ENCODE data around the gene HOXC13. TPM values are rescaled to one million over a fixed set of nuclear protein-coding genes. Genes with fewer than 3 reads are reported as not detected.

Gene HOXC13
- polyA plus RNA-seq, 1 donor (not counting 4 experiments of a cell fraction or from before 2014, with no cell fraction given): 4.8 TPM

DNA sequence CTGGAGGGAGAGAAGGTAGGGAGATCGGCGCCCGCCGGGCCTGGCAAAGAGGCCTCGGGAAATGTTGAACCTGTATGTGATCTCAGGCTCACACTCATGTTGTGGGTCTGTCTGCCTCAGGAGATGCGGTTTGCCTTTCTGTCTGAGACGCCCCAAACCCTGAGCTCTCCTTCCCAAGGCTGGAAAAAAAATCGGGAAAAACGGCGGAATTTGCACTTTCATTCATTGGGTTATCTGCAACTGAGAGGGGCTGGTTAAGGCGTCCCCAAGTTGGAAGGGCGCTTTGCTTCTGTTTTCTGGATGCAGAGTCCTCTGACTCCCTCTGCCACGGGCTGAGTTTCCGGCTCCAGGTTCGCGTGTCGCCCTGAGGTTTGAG is 56.4 kb downstream of the HOXC13 start:
- FAIRE-seq (no peak), DNase-seq (ENCODE audit: low read depth, low spot score) (no peak)
- H3K9me3 ChIP-seq (ENCODE audit: control insufficient read depth, low read depth, low read length): no peaks in the 10 kb centered on the region
- H3K9me1 ChIP-seq (ENCODE audit: control insufficient read depth, extremely low read depth, insufficient read depth, low read length): no peaks in the 10 kb centered on the region
- peaks cover 95% of the 10 kb centered on the region for H3K79me2 ChIP-seq (ENCODE audit: control insufficient read depth, insufficient read depth, low read length)
- H3K4me1 ChIP-seq (ENCODE audit: control insufficient read depth, extremely low read depth, insufficient read depth, low read length): peaks cover 30% of the 10 kb centered on the region
- peaks cover 0 to 2% of the 10 kb centered on the region in 2 experiments for H3K36me3 ChIP-seq (ENCODE audit: control insufficient read depth in 2 of 2, extremely low read depth in 1 of 2, insufficient read depth in 2 of 2, low read length in 2 of 2)
- peak overlapping the region; percentile 62 for H2AFZ ChIP-seq (ENCODE audit: control insufficient read depth, low read length)
- no peaks in the 10 kb centered on the region for H4K20me1 ChIP-seq (ENCODE audit: control insufficient read depth, extremely low read depth, insufficient read depth, low read length)
- dilution Hi-C loops (cut with MboI; ENCODE audit: extremely low pct_ligation_motif_present, low sequenced_read_pairs): no loop called here
- no peak for TF ChIP-seq EZH2 (IDR thresholded peaks at IDR 0.05; ENCODE audit: low read length)
- H3K9ac ChIP-seq (ENCODE audit: control insufficient read depth, extremely low read depth, insufficient read depth, low read length): peak overlapping the region; percentile 97
- peak overlapping the region; percentile 95 for H3K27ac ChIP-seq (ENCODE audit: control insufficient read depth, insufficient read depth, low read length)
- H3K4me2 ChIP-seq (ENCODE audit: control insufficient read depth, extremely low read depth, insufficient read depth, low read depth, low read length): peak overlapping the region; percentile 98
- no peaks in the 10 kb centered on the region for H3K27me3 ChIP-seq (ENCODE audit: control insufficient read depth, extremely low read depth, insufficient read depth, low read length)
- peak overlapping the region; percentile 45 to 90 (median 89) for H3K4me3 ChIP-seq (ENCODE audit: control insufficient read depth in 2 of 3, extremely low read depth in 1 of 3, insufficient read depth in 2 of 3, low read depth in 1 of 3, low read length in 3 of 3)

DNA sequence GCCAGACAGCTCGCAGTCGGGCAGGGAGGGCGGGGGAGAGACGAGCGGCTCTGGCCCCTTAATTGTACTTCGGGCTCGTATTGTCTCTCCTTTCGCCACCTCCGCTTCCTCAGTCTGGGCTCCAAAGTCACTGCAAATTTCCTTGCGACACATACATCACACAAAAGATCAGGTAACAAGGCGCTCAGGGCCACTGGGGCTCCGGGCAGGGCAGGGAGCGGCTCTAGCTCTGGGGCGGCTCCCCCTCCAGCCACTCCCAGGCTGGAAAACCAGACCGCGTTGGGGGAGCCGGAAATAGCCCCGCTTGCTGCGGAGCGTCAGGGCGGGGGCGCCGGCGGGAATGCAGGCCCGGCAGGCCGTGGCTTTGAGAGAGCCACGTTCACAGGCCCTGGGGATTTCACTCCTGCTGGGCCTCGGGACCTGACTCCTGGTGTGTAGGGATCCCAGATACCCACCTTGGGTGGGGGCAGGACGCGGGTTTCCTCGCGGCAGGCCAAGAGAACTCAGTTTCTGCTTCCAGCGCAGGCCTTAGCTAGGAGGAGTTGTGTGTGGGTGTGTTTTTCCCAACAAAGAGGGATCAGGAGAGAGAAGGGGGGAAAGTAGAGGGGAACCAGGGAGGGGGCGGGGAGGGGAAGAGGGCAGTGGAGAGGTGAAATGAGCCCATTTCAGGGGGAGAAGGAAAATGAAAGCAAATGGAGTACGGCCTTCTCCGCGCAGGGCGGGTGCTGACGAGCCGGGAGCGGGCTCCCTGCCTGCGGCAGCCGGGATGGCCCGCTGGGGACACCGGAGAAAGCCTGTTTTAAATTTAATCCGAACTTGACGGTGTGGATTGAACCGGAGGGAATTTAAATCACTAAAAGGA is 57.0 kb downstream of the HOXC13 start:
- Histone ChIP-seq H3K9ac (ENCODE audit: control insufficient read depth, extremely low read depth, insufficient read depth, low read length) (peak overlapping the region; percentile 97), H3K9me3 (ENCODE audit: control insufficient read depth, low read depth, low read length) (no peaks in the 10 kb centered on the region), H3K27ac (ENCODE audit: control insufficient read depth, insufficient read depth, low read length) (peak overlapping the region; percentile 95), H3K27me3 (ENCODE audit: control insufficient read depth, extremely low read depth, insufficient read depth, low read length) (no peaks in the 10 kb centered on the region), H3K79me2 (ENCODE audit: control insufficient read depth, insufficient read depth, low read length) (peaks cover 95% of the 10 kb centered on the region), H3K4me3 (ENCODE audit: control insufficient read depth in 2 of 3, extremely low read depth in 1 of 3, insufficient read depth in 2 of 3, low read depth in 1 of 3, low read length in 3 of 3) (peak overlapping the region; percentile 45 to 90 (median 89)), H2AFZ (ENCODE audit: control insufficient read depth, low read length) (peak overlapping the region; percentile 62), H3K36me3 (ENCODE audit: control insufficient read depth in 2 of 2, extremely low read depth in 1 of 2, insufficient read depth in 2 of 2, low read length in 2 of 2) (peaks cover 0 to 1% of the 10 kb centered on the region in 2 experiments), H3K4me2 (ENCODE audit: control insufficient read depth, extremely low read depth, insufficient read depth, low read depth, low read length) (peak overlapping the region; percentile 98), H4K20me1 (ENCODE audit: control insufficient read depth, extremely low read depth, insufficient read depth, low read length) (no peaks in the 10 kb centered on the region), H3K4me1 (ENCODE audit: control insufficient read depth, extremely low read depth, insufficient read depth, low read length) (peaks cover 30% of the 10 kb centered on the region), H3K9me1 (ENCODE audit: control insufficient read depth, extremely low read depth, insufficient read depth, low read length) (no peaks in the 10 kb centered on the region)
- dilution Hi-C loops (cut with MboI; ENCODE audit: extremely low pct_ligation_motif_present, low sequenced_read_pairs): no loop called here
- DNase-seq (ENCODE audit: low read depth, low spot score): no peak
- FAIRE-seq: no peak
- TF ChIP-seq EZH2 (IDR thresholded peaks at IDR 0.05; ENCODE audit: low read length): no peak
- TF ChIP-seq, protein P1, sequence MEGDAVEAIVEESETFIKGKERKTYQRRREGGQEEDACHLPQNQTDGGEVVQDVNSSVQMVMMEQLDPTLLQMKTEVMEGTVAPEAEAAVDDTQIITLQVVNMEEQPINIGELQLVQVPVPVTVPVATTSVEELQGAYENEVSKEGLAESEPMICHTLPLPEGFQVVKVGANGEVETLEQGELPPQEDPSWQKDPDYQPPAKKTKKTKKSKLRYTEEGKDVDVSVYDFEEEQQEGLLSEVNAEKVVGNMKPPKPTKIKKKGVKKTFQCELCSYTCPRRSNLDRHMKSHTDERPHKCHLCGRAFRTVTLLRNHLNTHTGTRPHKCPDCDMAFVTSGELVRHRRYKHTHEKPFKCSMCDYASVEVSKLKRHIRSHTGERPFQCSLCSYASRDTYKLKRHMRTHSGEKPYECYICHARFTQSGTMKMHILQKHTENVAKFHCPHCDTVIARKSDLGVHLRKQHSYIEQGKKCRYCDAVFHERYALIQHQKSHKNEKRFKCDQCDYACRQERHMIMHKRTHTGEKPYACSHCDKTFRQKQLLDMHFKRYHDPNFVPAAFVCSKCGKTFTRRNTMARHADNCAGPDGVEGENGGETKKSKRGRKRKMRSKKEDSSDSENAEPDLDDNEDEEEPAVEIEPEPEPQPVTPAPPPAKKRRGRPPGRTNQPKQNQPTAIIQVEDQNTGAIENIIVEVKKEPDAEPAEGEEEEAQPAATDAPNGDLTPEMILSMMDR (optimal IDR thresholded peaks at IDR 0.05 in 1 of 3, IDR thresholded peaks at IDR 0.05 in 1 of 3, conservative IDR thresholded peaks at IDR 0.05 in 1 of 3; ENCODE audit: extremely low read depth in 1 of 3, insufficient read depth in 2 of 3, low read length in 3 of 3): no peak

Small RNA genes within 50 kb of the gene (small RNA-seq; reads per million reads assigned to genes)
- gene AC012531.3 (ENCODE audit: insufficient read length in 3 of 3, low read depth in 3 of 3, low replicate concordance in 1 of 3) (0 reads per million in 3 experiments), gene AC012531.4 (ENCODE audit: insufficient read length in 3 of 3, low read depth in 3 of 3, low replicate concordance in 1 of 3) (0 reads per million in 3 experiments), gene MIR196A2 (ENCODE audit: insufficient read length in 3 of 3, low read depth in 3 of 3, low replicate concordance in 1 of 3) (0.27 to 2.3 (median 0.67) reads per million in 3 experiments), gene RF01905 (ENCODE audit: insufficient read length in 3 of 3, low read depth in 3 of 3, low replicate concordance in 1 of 3) (0 reads per million in 3 experiments), gene RF01906 (ENCODE audit: insufficient read length in 3 of 3, low read depth in 3 of 3, low replicate concordance in 1 of 3) (0 reads per million in 3 experiments)

Other genes starting within 250 kb of the HOXC13 start
- 51.8 to 142 TPM (median 67.3 TPM) in 3 replicates for gene CALCOCO1, start 211.4 kb upstream of the HOXC13 start, polyA plus RNA-seq
- gene CISTR, start 186.9 kb upstream of the HOXC13 start, polyA plus RNA-seq: not detected in 3 replicates
- 0.35 to 1.2 TPM (median 0.47 TPM) in 3 replicates for gene HOXC12, start 16.1 kb downstream of the HOXC13 start, polyA plus RNA-seq
- gene HOXC11, start 34.3 kb downstream of the HOXC13 start, polyA plus RNA-seq: 1.2 to 2.4 TPM (median 1.6 TPM) in 3 replicates
- gene HOTAIR, start 36.1 kb downstream of the HOXC13 start, polyA plus RNA-seq: 2.5 to 4.0 TPM (median 2.9 TPM) in 3 replicates
- 7.3 to 33.1 TPM (median 14.1 TPM) in 3 replicates for gene HOXC10, start 46.3 kb downstream of the HOXC13 start, polyA plus RNA-seq
- gene HOXC9, start 61.3 kb downstream of the HOXC13 start, polyA plus RNA-seq: 1.1 to 3.3 TPM (median 1.8 TPM) in 3 replicates
- 1.8 to 3.8 TPM (median 2.0 TPM) in 3 replicates for gene HOXC8, start 70.2 kb downstream of the HOXC13 start, polyA plus RNA-seq
- gene HOXC6, start 89.6 kb downstream of the HOXC13 start, polyA plus RNA-seq: 3.7 to 5.6 TPM (median 4.7 TPM) in 3 replicates
- gene HOXC5, start 94.2 kb downstream of the HOXC13 start, polyA plus RNA-seq: 0.18 to 0.73 TPM (median 0.33 TPM) in 3 replicates
- 0.81 to 1.8 TPM (median 1.8 TPM) in 3 replicates for gene HOXC4, start 115.0 kb downstream of the HOXC13 start, polyA plus RNA-seq

All from keratinocyte (primary cell).